ENCODE data around the gene EFNA5.

Gene EFNA5

GRCh38 chr5:107672211-107673038 lies 1.7 kb upstream of the EFNA5 start:
- peak; percentile 57 for DNase-seq (ENCODE audit: low read depth)

- peak; percentile 40 for DNase-seq (ENCODE audit: low read depth)
These were observed 1.0 kb upstream of the EFNA5 start for GRCh38 chr5:107671742-107672210.

- DNase-seq (ENCODE audit: low read depth): peak; percentile 9
These were observed 428 bp downstream of the EFNA5 start for GRCh38 chr5:107670087-107670931.

GRCh38 chr5:107669096-107670031 lies 1.4 kb downstream of the EFNA5 start:
- no peak for DNase-seq (ENCODE audit: low read depth)

GRCh38 chr5:107668154-107669095 lies 2.3 kb downstream of the EFNA5 start:
- no peak for DNase-seq (ENCODE audit: low read depth)

DNA sequence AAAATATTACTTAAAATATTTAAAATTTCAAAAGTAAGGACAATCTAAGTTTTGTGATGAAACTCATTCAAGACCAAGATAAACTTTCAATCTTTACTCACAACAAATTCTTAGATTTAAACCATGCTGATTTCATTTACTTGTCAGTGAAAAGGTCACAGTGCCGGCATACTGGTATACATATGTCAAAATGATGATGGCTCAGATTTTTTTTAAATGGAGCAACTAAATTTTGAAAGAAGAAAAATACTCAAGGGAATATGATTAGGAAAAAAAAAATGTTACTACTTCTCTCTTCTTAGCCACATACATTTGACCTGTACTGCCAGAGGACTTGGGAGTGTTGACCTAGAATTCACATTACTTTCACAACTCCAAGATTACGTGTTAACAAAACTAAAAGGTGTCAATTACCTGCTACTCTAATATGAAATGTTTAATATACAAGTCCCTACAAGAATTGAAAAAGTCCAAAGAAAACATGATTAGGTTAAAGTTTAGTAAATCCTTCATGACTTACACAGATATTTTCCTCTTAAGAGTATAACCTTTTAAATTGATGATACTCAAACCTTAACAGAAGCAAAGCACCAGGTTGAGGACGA lies 4.6 kb downstream of the EFNA5 start:
- no peak for DNase-seq (ENCODE audit: low read depth)

DNA sequence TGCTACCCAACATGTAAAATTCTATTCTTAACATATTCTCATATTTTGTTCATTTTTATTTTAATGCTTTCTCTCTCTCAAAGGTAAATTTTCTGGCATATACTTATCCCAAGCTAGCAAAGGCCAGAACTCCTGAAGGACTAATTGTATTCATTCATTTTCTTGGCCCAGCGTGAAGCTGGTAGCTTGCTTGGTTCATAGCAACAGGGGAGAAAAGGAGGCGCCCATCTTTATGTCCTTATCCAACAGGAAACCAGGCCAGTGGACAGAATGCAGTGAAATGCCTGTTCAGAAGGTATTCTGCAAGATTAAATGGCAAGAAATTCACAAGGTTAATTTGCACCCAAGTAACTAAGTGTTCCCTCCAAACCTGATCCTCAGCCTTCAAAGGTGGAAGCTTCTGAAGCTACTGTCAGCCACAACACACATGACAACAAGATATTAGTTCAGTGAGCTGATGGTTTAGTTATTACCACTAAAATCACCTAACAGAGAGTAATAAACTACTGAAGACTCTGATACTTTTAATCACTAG lies 5.6 kb downstream of the EFNA5 start:
- DNase-seq (ENCODE audit: low read depth): no peak

DNA sequence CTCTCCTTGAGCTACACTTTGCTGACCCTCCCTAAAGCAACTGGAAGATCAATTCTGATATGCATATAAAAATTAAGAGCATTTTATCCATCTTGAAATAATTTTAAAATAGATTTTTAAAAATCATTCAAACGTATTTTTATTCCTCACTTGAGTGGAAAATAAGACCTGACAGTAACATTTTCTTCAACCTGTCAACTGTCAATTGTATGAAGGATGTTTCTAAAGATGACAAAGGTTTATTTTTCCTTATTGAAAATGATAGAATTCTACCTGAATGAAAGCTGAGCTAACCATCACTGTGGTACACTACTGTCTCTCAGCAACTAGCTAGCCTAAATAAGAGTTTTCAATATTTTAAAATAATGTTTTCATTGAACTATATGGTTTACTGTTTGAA lies 7.0 kb downstream of the EFNA5 start:
- no peak for DNase-seq (ENCODE audit: low read depth)

DNA sequence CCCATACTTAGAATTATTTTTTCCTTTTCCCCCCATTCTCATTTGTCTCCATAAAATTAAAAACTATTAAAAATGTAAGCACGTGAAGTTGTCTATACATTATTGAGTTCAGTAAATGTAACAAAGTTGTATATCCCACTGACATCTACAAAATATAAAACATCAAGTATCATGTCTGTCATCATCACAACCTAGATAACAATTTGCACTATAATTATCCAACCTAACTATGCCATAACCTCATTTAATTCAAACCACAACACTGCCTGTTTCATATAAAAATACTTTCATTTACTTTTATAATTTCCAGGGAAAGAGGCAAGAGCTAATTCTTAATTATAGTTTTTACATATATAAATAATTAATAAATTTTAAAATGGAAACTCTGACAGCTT lies 9.1 kb downstream of the EFNA5 start:
- DNase-seq (ENCODE audit: low read depth): no peak

- no peak for DNase-seq (ENCODE audit: low read depth)
These were observed 9.6 kb downstream of the EFNA5 start for GRCh38 chr5:107661038-107661649.

- no peak for DNase-seq (ENCODE audit: low read depth)
These were observed 12.2 kb downstream of the EFNA5 start for GRCh38 chr5:107658528-107658927.

DNA sequence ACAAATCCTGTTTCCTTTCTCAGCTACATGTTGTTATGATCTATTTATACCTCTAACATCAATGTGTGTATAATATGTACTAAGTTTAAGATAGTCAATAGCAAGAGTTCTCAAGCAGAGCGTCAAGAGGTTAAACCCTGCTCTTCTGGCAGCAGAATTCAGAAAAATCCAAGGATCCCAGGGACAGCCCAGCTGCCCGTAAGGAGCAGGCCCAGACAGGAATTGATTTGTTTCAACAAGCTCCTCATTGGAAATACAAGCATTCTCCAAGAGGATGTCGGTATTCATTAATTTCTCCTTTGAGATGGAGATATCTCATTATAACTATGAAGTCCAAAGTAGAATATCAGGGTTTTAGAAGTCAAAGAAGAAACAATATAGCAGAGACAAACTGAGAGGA lies 14.9 kb downstream of the EFNA5 start:
- DNase-seq (ENCODE audit: low read depth): no peak

DNA sequence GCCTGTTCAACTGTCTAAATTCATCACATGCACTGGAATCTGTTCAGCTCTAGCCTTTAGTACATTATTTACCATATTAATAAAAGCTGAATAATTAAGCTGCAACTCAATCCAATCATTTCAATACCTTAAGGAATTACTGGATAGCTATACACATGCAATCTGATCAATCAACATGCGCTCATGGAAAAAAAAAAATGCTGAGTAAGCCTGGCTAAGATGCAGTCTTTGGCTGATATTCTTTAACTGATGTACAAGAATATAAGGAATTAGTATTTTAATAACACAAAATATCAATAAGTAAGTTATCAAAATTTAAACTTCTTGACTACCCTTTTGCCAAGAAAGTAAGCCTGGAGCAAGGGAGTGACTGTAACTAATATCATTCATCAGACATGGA lies 15.9 kb downstream of the EFNA5 start:
- DNase-seq (ENCODE audit: low read depth): no peak

- DNase-seq (ENCODE audit: low read depth): no peak
These were observed 17.1 kb downstream of the EFNA5 start for GRCh38 chr5:107653685-107654084.

- DNase-seq (ENCODE audit: low read depth): no peak
These were observed 17.7 kb downstream of the EFNA5 start for GRCh38 chr5:107652839-107653607.

DNA sequence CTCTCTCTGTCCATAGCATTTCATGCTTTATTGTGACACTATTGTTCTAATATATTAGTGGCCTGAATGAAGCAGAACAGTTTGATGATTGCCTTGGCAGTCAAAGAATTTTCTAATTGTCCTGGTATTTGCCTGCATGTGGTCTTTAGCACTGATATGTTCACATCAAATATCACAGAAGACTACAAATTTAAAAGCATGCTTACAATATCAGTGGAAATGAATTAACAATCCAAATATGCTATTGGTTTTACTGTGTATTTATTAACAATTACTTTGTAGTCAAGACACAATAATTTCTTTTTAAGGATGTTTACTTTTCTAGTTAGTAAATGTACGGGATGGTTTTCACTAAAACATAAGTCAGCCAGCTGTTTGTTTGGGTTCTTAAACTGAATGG lies 18.3 kb downstream of the EFNA5 start:
- no peak for DNase-seq (ENCODE audit: low read depth)

DNA sequence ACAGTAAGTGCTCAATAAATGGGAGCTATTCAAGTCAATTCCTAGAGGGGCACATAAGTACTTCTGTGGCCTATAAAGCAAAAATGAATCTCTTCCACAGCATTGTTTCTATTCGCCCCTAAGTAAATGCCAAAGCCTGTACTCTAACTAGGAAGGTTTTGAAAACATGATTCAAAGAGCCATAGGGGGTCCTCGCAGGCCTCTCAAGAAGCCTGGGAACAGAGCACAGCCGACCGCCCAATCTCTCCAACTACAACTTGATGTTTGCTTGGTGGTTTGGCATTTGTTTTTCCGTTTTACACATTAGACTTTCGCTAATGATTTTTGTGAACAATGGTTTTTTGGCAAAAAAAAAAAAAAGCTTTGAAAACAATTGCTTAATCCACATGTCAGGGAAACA lies 19.4 kb downstream of the EFNA5 start:
- DNase-seq (ENCODE audit: low read depth): no peak

GRCh38 chr5:107646418-107646817 lies 24.3 kb downstream of the EFNA5 start:
- DNase-seq (ENCODE audit: low read depth): no peak

GRCh38 chr5:107640568-107640967 lies 30.2 kb downstream of the EFNA5 start:
- no peak for DNase-seq (ENCODE audit: low read depth)
